LNCAP (cell line): ENCODE results near the gene PPP1R13B.

Experiments
- CTCF ChIP-seq: fragments of 450-650 bp; IDR thresholded peaks from 2 replicates; pipeline ENCODE4 v1.5.1; 2017; ENCODE audit warnings: mild to moderate bottlenecking

The PPP1R13B gene

GRCh38 chr14:103859416-103860202 is 12.2 kb upstream of the PPP1R13B start:
- no peak for TF ChIP-seq CTCF

- no peak for TF ChIP-seq CTCF
Observed at GRCh38 chr14:103858063-103858781, 10.8 kb upstream of the PPP1R13B start.

GRCh38 chr14:103857256-103857655 is 9.9 kb upstream of the PPP1R13B start:
- no peak for TF ChIP-seq CTCF

GRCh38 chr14:103856607-103857006 is 9.2 kb upstream of the PPP1R13B start:
- TF ChIP-seq CTCF: no peak

- no peak for TF ChIP-seq CTCF
Observed at GRCh38 chr14:103856105-103856504, 8.7 kb upstream of the PPP1R13B start.

GRCh38 chr14:103855734-103856095 is 8.3 kb upstream of the PPP1R13B start:
- TF ChIP-seq CTCF: no peak

GRCh38 chr14:103854822-103855733 is 7.7 kb upstream of the PPP1R13B start:
- TF ChIP-seq CTCF: no peak
